IPS-NIHi11 (cell line): ENCODE results near the gene ZNF420.
A peak's percentile ranks its signal among the peaks of the same experiment; 100 is the strongest.
"Not testable (repeated sequence)": the region's sequence is repeated elsewhere in the genome, so short reads cannot be mapped to it uniquely, and the experiment has no call there.

Experiments
- DNase-seq: peaks from one replicate; pipeline ENCODE4 v3.0.0; 2012; ENCODE audit warnings: mixed read lengths, low spot score

ZNF420 gene

GRCh38 chr19:37077934-37078716 lies at the start of gene ZNF420:
ZNF420 (plus strand) TSS chr19:37078433; CDS start chr19:37089119, 10,686 bp downstream.
- peak; percentile 93 for DNase-seq

GRCh38 chr19:37045140-37045539 lies 33.1 kb upstream of the ZNF420 start:
- no peak for DNase-seq

- no peak for DNase-seq
Measured at GRCh38 chr19:37055330-37055729, 22.9 kb upstream of the ZNF420 start.

- DNase-seq, result no peak
Measured at GRCh38 chr19:37056776-37057175, 21.5 kb upstream of the ZNF420 start.

GRCh38 chr19:37059142-37059541 lies 19.1 kb upstream of the ZNF420 start:
- DNase-seq, result no peak

GRCh38 chr19:37064886-37065285 lies 13.3 kb upstream of the ZNF420 start:
- not testable (repeated sequence) for DNase-seq

- no peak for DNase-seq
Measured at GRCh38 chr19:37074111-37074510, 4.1 kb upstream of the ZNF420 start.

GRCh38 chr19:37074819-37075362 lies 3.3 kb upstream of the ZNF420 start:
- DNase-seq, result no peak

- not testable (repeated sequence) for DNase-seq
Measured at GRCh38 chr19:37076524-37076923, 1.7 kb upstream of the ZNF420 start.

- DNase-seq, result no peak
Measured at GRCh38 chr19:37077501-37077933, 716 bp upstream of the ZNF420 start.

- DNase-seq, result no peak
Measured at GRCh38 chr19:37078717-37079032, 442 bp downstream of the ZNF420 start.

GRCh38 chr19:37079238-37079637 lies 1.0 kb downstream of the ZNF420 start:
- no peak for DNase-seq

- no peak for DNase-seq
Measured at GRCh38 chr19:37082307-37082706, 4.1 kb downstream of the ZNF420 start.

- DNase-seq, result no peak
Measured at GRCh38 chr19:37087110-37087509, 8.9 kb downstream of the ZNF420 start.

GRCh38 chr19:37095859-37096258 lies 17.6 kb downstream of the ZNF420 start:
- DNase-seq, result no peak

GRCh38 chr19:37098570-37098969 lies 20.3 kb downstream of the ZNF420 start:
- DNase-seq, result no peak

GRCh38 chr19:37104135-37104534 lies 25.9 kb downstream of the ZNF420 start:
- not testable (repeated sequence) for DNase-seq

- DNase-seq, result not testable (repeated sequence)
Measured at GRCh38 chr19:37111753-37112152, 33.5 kb downstream of the ZNF420 start.

- no peak for DNase-seq
Measured at GRCh38 chr19:37114001-37114400, 35.8 kb downstream of the ZNF420 start.

GRCh38 chr19:37122093-37122492 lies 43.9 kb downstream of the ZNF420 start:
- not testable (repeated sequence) for DNase-seq

GRCh38 chr19:37127999-37128820 lies 50.0 kb downstream of the ZNF420 start:
- no peak for DNase-seq

GRCh38 chr19:37128821-37129177 lies 50.6 kb downstream of the ZNF420 start:
- no peak for DNase-seq

GRCh38 chr19:37136111-37136510 lies 57.9 kb downstream of the ZNF420 start:
- DNase-seq, result no peak
